Mucosa of descending colon (tissue), 3 donors: ENCODE data around the gene GPM6B. TPM values are rescaled to one million over a fixed set of nuclear protein-coding genes. Genes with fewer than 3 reads are reported as not detected.

ENCODE experiments used
- ATAC-seq: fragments of 200-7000 bp; cut with Tn5 transposase; one replicate; pipeline ENCODE4 v1.9.1; 2020; ENCODE audit warnings: mild to moderate bottlenecking, moderate library complexity
- DNase-seq, 3 donors: peaks; one replicate each; pipeline ENCODE4 v3.0.0-alpha.2; 2020
- H3K36me3 ChIP-seq: fragments of 200-600 bp; one replicate; pipeline ENCODE4 v1.8.0; 2021; ENCODE audit warnings: low read depth, mild to moderate bottlenecking
- H3K4me1 ChIP-seq: fragments of 200-600 bp; one replicate; pipeline ENCODE4 v1.8.0; 2021; ENCODE audit warnings: low read depth, mild to moderate bottlenecking
- H3K4me3 ChIP-seq: fragments of 200-600 bp; one replicate; pipeline ENCODE4 v1.8.0; 2021; ENCODE audit warnings: mild to moderate bottlenecking
- H3K9me3 ChIP-seq: fragments of 200-600 bp; one replicate; pipeline ENCODE4 v1.8.0; 2021; ENCODE audit warnings: mild to moderate bottlenecking
- intact Hi-C, 2 donors: fragments of 100-400 bp; cut with DNase I in 1 of 2; cut with micrococcal nuclease in 1 of 2; formaldehyde crosslinking; loops; one replicate each; pipeline versions ENCODE4 v1.11.0 to v1.11.1; 2022; cut with DNase I, micrococcal nuclease
- total RNA-seq, 3 donors: library from RNA; stranded (reverse); fragmentation: NEBNext Ultra II Directional in 2 of 3; extraction: Animal tissue kit (Norgen Biotek cat#: 25700) in 2 of 3; gene quantifications; one replicate each; pipeline versions ENCODE4 v1.2.1 to v1.2.4, GENCODE V29; 2021 to 2023
- TF ChIP-seq, protein P1 (sequence below): fragments of 200-600 bp; IDR thresholded peaks from one replicate; pipeline ENCODE4 v1.8.0; 2022; ENCODE audit warnings: antibody characterized with exemption, mild to moderate bottlenecking
- donor health status: DM: no; HTN: no; CAD: no; lungs with moderate emphysema.
- donor health status: DM: no; HTN: no; CAD: no.
- donor health status: DM: no; HTN: yes; CAD: no.

Gene GPM6B
- total RNA-seq, 3 donors from 2014 or later = 1.3 to 34.1 (median 4.4) TPM

DNA sequence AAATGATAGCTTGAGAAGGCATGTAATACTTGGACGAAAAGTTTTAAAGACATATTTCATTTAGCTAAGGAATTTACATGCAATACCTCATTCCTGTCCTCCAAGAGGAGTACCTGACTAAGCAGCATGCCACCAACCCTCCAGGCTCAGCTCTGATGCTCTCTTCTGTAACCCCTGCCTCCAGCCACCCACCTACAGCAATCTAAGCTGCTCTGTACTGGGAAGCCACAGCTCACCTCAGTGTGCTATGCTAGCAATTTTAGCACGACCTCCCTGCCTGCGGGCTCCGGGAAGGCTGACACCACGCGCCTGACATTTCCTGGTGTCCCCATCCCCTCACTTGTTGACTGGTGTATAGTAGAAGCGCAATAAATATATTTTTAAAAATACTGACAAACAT, 23.2 kb upstream of the GPM6B start:
- TF ChIP-seq, protein P1, sequence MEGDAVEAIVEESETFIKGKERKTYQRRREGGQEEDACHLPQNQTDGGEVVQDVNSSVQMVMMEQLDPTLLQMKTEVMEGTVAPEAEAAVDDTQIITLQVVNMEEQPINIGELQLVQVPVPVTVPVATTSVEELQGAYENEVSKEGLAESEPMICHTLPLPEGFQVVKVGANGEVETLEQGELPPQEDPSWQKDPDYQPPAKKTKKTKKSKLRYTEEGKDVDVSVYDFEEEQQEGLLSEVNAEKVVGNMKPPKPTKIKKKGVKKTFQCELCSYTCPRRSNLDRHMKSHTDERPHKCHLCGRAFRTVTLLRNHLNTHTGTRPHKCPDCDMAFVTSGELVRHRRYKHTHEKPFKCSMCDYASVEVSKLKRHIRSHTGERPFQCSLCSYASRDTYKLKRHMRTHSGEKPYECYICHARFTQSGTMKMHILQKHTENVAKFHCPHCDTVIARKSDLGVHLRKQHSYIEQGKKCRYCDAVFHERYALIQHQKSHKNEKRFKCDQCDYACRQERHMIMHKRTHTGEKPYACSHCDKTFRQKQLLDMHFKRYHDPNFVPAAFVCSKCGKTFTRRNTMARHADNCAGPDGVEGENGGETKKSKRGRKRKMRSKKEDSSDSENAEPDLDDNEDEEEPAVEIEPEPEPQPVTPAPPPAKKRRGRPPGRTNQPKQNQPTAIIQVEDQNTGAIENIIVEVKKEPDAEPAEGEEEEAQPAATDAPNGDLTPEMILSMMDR = no peak
- intact Hi-C loops = no loop called here
- H3K4me3 ChIP-seq = no peak overlapping the region
- no peaks in the 10 kb centered on the region for H3K4me1 ChIP-seq
- DNase-seq = no peak
- no peaks in the 10 kb centered on the region for H3K9me3 ChIP-seq
- H3K36me3 ChIP-seq = no peaks in the 10 kb centered on the region
- no peak for ATAC-seq

DNA sequence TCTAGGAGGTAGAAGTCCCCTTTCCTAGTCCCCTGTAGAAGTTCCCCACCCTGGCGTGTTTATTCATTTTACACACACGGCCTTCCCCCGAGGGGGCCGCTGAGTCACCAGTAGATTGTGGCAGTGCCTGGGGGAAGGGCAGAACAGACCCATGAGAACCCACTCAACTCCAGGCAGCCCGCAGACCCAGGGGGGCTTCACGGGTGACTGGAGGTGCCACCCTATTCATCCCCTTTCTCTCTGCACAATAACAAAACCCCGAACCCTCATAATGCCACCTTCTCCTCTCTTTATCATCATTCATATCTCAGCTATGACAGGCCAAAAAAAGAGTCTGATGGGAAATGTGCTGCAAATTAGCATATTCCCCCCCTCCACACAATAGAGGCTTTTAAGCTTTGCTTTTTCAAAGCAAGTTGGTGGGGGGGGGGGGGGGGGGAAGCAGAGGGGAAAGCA, 20.4 kb upstream of the GPM6B start:
- no peaks in the 10 kb centered on the region for H3K9me3 ChIP-seq
- DNase-seq = no peak
- no peaks in the 10 kb centered on the region for H3K4me1 ChIP-seq
- ATAC-seq = no peak
- no peak overlapping the region for H3K4me3 ChIP-seq
- no peaks in the 10 kb centered on the region for H3K36me3 ChIP-seq
- TF ChIP-seq, protein P1 = no peak
- intact Hi-C loops = no loop called here

DNA sequence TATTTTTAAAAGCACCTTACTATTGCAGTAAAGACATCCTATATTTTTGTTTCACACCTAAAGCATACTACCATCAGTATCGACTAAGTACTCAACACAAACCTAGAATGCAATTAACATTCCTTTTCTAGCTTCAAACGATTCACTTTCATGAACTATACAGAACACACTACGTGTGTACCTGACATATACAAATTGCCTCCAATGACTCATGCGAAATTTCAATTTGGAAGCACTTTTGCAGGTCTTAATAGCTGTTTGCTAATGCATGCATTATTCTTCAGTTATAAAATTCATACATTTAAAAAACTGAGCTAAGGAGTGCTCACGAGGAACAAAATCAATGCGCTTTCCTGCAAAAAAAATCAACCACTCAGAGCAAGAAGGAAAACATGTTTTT, 19.7 kb upstream of the GPM6B start:
- DNase-seq = no peak
- TF ChIP-seq, protein P1 = no peak
- Histone ChIP-seq H3K4me1 (no peaks in the 10 kb centered on the region), H3K36me3 (no peaks in the 10 kb centered on the region), H3K4me3 (no peak overlapping the region), H3K9me3 (no peaks in the 10 kb centered on the region)
- intact Hi-C loops = no loop called here
- ATAC-seq = no peak

DNA sequence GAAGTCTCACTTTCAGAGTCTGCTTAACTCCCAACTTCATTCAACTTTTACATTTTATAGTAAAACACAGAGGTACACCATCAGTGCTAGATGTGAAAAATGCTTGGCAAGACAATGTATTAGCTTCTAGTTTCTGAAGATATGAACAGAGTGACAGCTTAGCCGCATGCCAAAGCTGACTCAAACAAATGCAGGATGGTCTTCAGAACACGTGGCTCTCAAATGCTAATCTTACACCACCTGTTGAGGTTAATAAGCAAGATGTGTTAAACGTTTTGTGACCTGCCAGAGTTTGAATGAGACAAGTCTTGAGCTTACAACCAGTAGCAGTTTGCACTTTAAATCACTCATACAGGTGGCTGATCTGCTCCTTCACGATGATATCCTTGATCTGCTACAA, 18.9 kb upstream of the GPM6B start:
- TF ChIP-seq, protein P1 = no peak
- DNase-seq = no peak
- H3K4me3 ChIP-seq = no peak overlapping the region

DNA sequence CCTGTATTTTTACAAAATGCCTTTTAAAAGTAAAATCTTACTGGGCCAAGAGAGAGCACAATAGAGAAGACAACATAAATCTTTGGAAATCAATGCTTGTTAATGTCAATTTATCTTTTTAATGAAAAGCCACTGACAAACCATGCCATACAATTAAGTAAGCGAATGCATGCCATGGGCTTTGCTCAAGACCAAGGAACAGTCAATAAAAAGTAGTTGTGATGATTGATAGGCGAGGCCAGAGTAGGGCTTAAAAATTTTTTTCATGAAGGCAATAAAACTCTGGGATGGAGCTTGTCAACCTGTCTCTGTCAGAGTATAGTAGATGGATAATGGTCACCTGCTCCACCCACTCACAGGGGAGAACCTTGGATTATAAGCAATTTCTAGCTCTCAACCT, 17.5 kb upstream of the GPM6B start:
- H3K4me1 ChIP-seq = no peaks in the 10 kb centered on the region
- no peaks in the 10 kb centered on the region for H3K36me3 ChIP-seq
- DNase-seq = no peak
- H3K4me3 ChIP-seq = no peak overlapping the region
- intact Hi-C loops = no loop called here
- H3K9me3 ChIP-seq = no peaks in the 10 kb centered on the region
- TF ChIP-seq, protein P1 = no peak
- no peak for ATAC-seq

More for the DNA sequence above, 18.9 kb upstream of the GPM6B start:
- Histone ChIP-seq H3K36me3 (no peaks in the 10 kb centered on the region), H3K4me1 (no peaks in the 10 kb centered on the region), H3K9me3 (no peaks in the 10 kb centered on the region)
- intact Hi-C loops = no loop called here
- ATAC-seq = no peak

DNA sequence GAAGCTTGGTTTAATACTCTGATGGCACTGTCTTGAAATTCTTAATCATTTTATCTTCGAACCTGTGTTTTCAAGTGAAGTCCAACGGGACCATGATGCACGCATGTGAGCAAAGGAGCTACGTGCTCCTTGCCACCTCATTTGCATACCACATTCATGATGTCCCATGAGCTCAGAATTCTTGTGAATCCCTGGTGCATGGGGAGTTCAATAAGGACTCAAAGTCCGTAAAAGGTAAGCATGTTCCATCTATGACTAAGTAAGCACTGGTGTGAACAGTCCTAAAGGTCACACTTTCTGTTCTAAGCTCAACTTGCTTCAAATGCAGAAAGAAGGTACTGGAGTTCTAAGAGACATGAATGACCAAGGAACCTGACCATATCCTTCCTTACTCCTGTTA, 13.1 kb upstream of the GPM6B start:
- TF ChIP-seq, protein P1 = no peak
- no peaks in the 10 kb centered on the region for H3K4me1 ChIP-seq
- no peak overlapping the region for H3K4me3 ChIP-seq
- DNase-seq = no peak
- intact Hi-C loops = no loop called here
- ATAC-seq = no peak
- no peaks in the 10 kb centered on the region for H3K9me3 ChIP-seq
- no peaks in the 10 kb centered on the region for H3K36me3 ChIP-seq
